22Rv1 (cell line): Measurements from ENCODE around the gene OR51G2.

Experiments used
- ZFX ChIP-seq: fragments of 450-650 bp; IDR thresholded peaks from 2 replicates; pipeline ENCODE4 v1.6.1; 2017; ENCODE audit warnings: antibody characterized with exemption, borderline replicate concordance
- TF ChIP-seq, protein P1 (sequence below): fragments of 450-650 bp; IDR thresholded peaks from 2 replicates; pipeline ENCODE4 v1.5.1; 2017; ENCODE audit warnings: mild to moderate bottlenecking

GRCh38 chr11:4881860-4882500 is 37.2 kb downstream of the OR51G2 start, which contains the start of gene OR51T1:
- TF ChIP-seq, protein P1, sequence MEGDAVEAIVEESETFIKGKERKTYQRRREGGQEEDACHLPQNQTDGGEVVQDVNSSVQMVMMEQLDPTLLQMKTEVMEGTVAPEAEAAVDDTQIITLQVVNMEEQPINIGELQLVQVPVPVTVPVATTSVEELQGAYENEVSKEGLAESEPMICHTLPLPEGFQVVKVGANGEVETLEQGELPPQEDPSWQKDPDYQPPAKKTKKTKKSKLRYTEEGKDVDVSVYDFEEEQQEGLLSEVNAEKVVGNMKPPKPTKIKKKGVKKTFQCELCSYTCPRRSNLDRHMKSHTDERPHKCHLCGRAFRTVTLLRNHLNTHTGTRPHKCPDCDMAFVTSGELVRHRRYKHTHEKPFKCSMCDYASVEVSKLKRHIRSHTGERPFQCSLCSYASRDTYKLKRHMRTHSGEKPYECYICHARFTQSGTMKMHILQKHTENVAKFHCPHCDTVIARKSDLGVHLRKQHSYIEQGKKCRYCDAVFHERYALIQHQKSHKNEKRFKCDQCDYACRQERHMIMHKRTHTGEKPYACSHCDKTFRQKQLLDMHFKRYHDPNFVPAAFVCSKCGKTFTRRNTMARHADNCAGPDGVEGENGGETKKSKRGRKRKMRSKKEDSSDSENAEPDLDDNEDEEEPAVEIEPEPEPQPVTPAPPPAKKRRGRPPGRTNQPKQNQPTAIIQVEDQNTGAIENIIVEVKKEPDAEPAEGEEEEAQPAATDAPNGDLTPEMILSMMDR, result no peak
- TF ChIP-seq ZFX, result no peak
